HG03045 (cell line): ENCODE measurements around the gene CHI3L1.

Experiments
- ATAC-seq: cut with Tn5 transposase; IDR thresholded peaks from one replicate; pipeline ENCODE4 v1.9.1; 2021; ENCODE audit warnings: mild to moderate bottlenecking, moderate library complexity; ENCODE audit not compliant: unreplicated experiment

CHI3L1 gene

DNA sequence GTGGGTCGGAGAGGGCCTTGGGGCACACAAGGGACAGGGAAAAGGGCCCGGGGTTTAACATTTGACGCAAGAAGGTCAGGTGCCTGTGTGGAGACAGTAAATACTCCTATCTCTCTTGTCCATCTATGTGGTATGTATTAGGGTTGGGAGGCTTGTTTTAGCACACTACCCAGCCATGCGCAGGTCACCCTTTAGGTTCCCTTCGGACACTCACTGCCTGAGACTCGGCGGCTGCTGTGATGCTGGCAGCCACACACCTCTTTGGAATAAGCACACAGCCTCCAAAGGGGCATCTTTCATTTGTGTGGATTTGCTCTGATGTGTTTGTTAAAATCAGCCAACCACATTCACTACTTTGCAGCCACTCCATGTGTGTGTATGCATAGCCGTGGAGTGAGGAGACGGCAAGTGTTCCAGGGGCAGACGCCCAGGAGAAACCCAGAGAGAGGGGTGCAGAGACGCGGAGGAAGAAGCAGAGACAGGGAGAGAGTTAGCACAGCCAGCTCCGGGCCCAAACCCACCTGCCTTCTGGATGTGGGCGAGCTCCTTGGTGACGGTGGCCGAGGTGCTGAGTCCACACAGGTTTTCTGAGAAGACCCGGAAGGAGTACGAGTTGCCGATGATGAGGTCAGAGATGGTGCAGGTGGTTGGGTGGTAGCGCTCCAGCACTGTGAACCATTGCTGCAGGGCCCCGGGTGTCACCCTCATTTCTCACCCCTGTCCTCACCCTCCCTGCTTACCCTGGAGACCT, 16.6 kb downstream of the CHI3L1 start:
- no peak for ATAC-seq

DNA sequence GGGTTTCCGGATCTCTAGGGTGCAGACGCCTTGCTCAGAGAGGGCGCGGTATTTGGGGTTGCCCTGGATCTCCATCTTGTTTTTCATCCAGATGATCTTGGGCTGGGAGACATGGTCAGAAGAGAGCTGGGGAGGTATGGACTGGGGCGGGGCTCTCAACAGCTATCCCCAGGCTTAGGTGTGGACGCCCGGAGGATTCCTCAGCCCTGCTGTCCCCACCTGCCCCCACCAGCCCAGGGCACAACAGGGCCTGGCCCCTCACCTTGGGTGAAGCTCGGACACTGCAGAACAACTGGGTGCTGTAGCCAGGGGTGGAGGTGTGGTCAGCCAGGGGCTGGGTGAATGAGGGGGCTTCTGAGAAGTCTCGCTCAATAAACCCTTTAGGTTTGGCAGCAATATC, 17.5 kb downstream of the CHI3L1 start:
- no peak for ATAC-seq

DNA sequence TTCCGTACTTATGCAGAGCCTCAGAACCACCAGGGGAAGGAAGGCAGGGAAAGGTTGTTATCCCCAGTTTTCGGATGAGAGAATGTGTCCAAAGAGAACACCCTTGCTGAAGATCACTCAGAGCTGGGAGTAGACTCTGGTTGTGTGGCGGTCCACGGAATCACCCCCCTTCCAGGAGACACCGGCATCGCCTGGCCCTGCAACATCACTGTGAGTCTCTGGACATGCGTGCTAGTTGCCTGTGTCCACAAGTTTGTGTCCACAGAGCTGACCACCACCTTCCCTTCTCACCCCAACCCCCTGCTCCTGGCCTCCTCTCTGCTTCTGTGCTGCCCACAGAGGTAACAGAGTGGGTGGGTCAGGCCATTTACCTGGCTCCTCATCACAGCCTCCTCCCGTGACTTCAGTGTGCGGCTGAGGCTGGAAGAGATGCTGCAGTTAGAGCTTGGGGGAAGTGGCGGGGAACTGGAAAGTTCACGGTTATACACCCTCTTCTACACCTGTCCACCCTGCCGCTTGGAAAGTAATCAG, 18.2 kb downstream of the CHI3L1 start:
- no peak for ATAC-seq

DNA sequence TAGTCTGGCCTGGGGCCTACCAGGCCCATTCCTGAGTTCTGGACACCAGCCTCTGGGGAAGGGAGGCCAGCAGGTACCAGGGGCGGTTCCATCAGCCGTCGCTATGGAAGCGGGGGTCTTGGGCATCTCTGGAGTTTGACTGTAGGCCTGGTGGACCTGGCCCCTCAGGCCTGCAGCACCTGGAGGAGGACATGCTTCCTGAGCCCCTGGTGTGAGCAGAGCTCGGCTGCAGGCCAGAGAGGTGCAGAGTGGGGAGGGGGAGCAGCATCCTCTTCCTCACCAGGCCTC, 18.6 kb downstream of the CHI3L1 start:
- ATAC-seq = no peak

DNA sequence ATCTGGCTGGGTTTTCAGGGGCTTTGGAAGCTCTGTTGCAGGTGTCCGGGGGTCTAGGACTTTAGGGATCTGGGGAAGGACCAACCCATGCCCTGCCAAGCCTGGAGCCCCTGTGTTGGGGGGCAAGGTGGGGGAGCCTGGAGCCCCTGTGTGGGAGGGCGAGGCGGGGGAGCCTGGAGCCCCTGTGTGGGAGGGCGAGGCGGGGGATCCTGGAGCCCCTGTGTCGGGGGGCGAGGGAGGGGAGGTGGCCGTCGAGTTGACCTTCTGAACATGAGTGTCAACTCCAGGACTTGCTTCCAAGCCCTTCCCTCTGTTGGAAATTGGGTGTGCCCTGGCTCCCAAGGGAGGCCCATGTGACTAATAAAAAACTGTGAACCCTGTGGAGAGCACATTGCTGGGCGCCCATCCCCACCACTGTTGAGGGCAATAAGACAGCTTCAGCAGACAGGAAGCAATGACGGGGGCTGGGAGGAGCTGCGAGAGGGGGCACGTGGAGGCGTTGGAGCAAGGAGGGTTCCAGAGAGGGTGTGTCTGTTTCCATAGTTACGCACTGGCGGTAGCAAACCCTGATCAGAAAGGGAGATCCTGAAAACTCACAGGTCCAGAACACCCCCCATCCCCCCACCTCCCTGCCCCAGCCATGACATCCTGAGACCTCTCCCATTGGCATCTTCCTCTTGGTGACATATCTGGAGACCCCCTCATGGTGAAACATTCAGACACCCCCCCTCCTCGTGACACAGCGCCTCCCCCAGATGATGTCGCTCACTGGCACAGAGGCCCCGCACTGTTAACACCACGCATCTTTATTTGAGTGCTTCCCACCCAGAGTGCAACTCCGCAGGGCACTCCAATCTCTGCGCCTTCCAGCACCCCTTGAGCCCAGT, 19.2 kb downstream of the CHI3L1 start:
- no peak for ATAC-seq

DNA sequence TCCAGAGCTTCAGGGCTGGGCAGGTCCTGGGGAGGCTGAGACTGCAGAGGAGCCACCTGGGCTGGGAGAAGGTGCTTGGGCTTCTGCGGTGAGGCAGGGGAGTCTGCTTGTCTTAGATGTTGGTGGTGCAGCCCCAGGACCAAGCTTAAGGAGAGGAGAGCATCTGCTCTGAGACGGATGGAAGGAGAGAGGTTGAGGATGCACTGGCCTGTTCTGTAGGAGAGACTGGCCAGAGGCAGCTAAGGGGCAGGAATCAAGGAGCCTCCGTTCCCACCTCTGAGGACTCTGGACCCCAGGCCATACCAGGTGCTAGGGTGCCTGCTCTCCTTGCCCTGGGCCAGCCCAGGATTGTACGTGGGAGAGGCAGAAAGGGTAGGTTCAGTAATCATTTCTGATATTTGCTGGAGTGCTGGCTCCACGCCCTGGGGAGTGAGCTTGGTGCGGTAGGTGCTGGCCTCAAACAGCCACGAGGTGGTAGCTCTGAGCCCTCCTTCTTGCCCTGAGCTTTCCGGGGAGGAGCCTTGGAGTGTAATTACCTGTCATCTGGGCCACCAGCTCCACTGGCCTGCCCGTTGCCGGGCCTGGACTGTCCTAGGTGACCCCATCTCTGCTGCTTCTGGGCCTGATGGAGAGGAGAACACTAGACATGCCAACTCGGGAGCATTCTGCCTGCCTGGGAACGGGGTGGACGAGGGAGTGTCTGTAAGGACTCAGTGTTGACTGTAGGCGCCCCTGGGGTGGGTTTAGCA, 20.1 kb downstream of the CHI3L1 start:
- ATAC-seq = no peak

DNA sequence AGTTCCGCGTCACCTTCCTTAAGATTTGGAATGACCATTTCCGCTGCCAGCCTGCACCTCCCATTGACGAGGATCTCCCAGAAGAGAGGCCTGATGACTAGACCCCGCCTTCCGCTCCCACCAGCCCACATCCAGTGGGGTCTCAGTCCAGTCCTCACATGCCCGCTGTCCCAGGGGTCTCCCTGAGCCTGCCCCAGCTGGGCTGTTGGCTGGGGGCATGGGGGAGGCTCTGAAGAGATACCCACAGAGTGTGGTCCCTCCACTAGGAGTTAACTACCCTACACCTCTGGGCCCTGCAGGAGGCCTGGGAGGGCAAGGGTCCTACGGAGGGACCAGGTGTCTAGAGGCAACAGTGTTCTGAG, 20.7 kb downstream of the CHI3L1 start:
- no peak for ATAC-seq

DNA sequence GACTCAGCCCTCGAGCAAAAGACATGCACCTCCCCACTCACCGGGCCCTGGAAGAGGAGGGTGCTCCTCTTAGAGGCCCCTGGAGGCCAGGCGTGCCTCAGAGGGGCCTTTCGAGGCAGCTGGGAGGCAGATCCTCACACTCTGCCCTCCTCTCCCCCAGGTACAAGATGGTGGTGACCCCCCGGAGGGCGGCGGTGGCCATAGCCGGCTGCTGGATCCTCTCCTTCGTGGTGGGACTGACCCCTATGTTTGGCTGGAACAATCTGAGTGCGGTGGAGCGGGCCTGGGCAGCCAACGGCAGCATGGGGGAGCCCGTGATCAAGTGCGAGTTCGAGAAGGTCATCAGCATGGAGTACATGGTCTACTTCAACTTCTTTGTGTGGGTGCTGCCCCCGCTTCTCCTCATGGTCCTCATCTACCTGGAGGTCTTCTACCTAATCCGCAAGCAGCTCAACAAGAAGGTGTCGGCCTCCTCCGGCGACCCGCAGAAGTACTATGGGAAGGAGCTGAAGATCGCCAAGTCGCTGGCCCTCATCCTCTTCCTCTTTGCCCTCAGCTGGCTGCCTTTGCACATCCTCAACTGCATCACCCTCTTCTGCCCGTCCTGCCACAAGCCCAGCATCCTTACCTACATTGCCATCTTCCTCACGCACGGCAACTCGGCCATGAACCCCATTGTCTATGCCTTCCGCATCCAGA, 21.3 kb downstream of the CHI3L1 start:
- no peak for ATAC-seq

DNA sequence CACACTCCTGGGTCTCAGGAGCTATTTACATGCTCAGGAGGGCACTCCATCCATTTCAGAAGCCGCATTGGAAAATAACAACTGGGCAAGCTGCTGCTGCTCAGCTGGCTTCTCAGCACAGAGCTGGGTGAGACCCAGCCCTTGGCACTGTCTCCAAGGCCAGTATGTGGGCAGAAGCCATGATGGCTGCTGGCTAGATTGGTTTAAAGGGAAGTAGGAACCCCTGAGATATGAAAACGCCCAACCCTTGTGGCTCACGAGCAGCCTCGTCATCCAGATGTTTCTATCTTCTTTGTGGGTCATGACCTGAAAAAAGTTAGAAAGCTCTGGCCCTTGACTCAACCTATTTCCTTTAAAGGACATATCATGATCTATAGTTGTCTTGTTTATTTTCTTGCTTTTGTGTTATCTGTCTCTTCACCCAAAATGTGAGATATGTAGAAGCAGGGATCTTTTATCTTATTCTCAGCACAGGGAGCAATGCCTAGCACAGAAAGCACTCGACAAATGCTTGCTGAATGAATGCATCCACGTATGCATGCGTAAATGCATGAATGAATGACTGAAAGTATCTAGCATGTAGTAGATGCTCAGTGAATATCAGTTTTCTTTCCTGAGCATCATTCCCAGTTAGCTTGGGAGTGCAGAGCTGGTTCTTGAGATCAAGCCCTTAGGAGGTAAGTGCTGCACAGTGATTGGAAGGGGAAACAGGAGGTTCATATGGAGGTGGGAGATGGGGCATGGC, 22.4 kb downstream of the CHI3L1 start:
- no peak for ATAC-seq

DNA sequence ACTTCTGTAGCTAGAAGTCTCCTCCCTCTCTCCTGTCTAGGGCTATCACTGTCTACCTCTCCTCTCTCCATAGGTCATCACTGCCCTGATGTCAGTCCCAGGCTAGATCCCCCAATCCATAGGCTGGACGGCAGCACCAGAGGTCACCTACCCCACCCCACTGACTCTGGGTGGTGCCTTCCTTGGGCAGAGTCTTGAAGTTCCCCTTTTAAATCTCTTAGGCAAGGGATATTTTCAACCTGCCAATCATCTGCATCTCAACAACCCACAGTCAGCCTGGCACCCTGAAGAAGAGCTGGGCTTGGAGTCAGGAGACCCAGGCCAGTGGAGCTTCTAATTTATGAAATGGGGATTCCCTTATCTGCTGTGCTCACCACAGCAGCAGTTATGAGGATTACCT, 24.1 kb downstream of the CHI3L1 start:
- no peak for ATAC-seq

DNA sequence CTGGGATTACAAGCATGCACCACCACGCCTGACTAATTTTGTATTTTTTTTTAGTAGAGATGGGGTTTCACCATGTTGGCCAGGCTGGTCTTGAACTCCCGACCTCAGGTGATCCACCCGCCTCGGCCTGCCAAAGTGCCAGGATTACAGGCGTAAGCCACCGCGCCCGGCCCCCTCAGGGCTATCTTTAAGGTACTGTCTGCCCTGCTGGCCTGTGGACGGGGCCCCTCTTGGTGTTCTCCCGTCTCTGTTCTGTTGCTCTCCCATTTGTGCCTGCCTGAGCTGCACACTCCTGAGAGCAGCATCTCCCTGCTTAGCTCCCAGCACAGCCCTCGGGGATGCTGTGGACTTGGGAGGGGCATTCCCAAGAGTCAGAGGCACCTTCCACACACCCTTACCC, 24.8 kb downstream of the CHI3L1 start:
- ATAC-seq = no peak

DNA sequence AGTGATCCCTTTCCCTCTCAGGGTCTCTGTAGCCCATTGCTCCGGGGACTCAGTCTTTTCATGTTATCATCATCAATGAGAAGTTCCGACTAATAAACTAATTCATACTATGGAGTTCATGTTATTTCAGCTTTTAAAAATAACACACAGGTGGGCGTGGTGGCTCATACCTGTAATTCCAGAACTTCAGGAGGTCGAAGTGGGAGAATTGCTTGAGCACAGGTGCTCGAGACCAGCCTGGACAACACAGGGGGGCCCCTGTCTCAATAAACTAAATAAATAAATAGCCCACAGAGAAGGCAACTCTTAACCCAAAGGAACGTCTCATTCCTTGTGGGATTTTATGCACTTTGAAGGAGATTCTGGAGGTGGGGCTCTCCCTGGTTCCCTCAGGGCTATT, 25.3 kb downstream of the CHI3L1 start:
- no peak for ATAC-seq

DNA sequence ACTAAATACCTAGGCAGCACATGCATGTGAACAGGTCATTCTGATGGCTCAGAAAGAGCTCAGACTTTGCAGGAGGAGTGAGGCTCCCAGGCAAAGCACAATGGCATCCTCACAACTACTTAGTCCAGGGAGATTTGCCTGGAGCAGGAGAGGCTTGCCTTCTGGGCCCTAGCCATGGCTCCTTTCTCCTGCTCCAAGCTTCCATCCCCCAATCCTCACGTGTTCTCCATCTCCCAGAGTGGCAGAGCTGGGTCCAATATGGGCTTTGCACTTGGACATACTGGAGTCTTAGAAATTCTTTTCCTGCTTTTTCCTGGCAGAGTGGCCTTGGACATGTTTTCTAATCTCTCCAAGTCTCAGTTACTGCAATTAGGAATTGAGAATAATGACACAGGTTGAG, 26.7 kb downstream of the CHI3L1 start:
- no peak for ATAC-seq

DNA sequence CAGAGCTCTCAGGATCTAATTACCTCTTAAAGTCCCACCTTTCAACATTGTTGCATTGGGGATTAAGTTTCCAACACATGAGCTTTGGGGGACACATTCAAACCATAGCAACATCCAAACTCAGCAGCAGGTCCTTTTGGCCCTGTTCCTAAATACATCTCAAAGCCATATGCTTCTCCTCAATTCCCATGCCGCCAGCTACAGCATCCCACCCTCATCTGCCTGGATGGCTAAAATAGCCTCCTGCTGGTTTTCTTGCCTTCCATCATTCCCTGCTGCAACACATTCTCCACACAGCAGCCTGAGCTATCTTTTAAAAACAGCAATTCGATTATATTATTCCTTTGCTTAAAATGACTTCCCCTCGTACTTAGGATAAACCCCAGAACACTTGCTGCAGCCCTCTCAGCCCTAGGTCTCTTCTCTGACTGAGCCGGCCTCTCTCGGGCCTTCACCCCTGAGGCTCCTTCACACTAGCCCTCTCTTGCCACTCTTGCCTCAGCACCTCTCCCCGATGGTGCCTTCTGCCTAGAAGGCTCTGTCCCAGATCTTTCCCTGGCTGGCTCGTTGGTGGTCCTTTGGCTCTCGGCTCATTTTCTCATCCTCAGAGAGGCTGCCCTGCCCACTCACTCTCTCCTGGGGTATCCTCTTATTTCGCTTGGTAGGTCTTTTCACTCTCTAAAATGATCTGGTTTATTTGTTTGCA, 27.4 kb downstream of the CHI3L1 start:
- ATAC-seq = no peak

DNA sequence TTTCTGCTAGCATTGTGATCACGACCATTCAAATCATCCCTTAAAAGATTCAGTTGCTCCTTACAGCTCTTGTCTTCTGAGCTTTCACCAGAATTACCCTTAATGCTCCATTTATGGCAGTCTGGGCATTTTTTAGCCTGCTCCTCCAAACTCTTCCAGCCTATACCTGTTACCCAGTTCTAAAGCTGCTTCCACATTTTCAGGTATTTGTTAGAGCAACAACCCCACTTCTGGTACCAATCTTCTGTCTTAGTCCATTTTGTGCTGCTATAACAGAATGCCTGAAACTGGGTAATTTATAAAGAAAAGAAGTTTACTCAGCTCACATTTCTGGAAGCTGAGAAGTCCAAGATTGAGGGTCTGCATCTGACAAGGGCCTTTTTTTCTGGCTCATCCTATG, 28.1 kb downstream of the CHI3L1 start:
- no peak for ATAC-seq

DNA sequence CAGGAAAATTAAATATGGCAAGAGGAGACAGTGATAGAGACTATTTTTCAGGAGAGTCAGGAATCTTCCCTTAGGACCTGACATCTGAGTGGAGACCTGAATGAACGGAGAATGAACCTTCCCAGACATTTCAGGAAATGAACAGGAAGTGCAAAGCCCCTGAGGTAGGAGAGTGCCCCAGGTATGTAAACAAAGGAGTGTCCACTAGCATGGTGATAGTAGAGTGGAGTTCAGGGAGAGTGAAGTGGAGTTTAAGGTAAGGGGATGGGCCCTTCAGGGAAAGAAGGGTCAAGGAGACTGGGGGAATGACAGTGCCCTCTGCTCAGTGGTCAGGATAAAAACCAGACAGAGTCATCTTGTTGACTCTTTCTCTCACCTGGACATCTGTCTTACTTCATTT, 30.2 kb downstream of the CHI3L1 start:
- no peak for ATAC-seq

DNA sequence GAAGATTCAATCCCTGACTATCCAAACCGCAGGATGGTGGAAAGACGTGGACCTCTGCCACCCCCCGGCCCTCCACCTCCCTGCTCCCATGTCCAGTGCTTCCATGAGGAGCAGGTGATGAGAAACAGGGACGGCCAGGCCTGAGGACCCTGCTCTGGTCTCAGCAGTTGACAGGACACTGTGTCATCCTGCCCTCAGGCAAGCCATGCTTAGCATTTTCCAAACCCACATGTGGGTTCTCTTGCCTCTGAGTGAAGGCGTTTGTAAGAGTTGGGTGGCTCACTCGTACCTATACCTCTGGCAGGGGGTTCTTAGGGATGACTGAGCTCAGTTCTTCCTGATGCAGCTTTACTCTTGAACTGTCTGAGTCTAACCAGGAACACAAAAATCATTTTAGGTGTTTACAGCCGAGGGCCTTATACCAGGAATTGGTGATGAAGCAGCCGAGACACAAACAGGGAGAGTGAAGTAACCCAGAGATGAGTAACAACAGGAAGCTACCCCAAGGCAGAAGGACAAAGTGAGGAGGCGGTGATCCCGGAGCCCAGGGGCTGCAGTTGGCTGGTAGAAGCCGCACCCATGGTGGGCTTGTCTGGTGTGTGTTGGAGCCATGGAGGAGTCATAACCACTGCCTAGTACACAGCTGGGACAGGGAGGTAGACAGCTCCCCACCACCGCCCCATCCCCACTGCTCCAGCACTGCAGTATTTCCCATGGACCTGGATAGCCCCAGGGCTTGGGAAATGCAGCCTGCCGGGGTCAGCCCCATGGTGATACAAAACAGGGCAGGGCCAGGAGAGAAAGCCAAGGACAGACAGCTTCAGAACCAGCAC, 32.3 kb downstream of the CHI3L1 start:
- no peak for ATAC-seq

DNA sequence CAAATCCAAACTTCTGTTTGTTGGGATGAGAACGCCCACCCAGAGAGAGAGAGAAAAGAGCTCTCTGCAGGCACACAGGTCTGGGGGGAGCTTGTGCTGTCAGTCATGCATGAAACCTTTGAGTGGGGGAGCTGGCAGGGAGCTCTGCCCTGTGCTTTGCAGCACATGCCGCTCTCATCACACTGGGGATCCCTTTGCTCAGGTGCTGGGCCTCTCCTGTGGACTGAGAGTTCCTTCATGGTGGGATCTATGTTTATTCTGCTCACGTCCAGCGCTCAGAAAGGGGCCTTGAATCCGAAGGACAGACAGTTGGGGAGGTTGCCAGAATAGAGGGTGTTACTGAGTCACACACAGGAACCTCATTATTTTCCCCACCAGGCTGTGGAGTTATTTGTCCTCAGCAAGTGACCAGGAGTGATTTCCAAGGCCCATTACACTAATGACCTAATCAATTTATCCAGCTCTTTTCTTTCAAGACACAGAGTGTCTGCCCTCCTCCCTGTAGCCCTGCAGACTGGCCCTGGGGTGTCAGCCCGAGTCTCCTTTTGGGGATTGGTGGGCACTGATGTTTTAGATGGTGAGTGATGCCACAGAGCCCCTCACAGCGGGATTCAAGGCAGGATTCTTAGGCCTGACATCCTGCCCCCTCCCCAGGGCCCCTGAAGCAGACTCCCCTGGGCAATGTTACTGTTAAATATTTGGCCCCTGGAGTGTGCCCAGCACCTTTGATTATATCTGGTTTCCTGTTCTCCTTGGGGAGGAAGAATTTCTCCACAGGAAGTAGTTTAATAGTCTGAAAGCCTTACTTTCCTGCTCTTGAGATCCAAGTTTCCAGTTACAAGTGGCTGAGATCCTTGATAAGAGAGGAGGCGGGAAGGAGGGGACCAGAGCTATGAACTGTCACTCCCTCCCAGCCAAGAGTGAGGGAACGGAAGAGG, 33.2 kb downstream of the CHI3L1 start:
- ATAC-seq = no peak
